Tibial nerve (tissue), 4 donors: ENCODE results near the gene TSPAN16.

Source experiments
- EP300 ChIP-seq, 2 donors: sonication (generic); formaldehyde crosslinking; IDR thresholded peaks; one replicate each; pipeline ENCODE4 v1.6.1; 2017; ENCODE audit warnings: antibody characterized with exemption in 2 of 2, mild to moderate bottlenecking in 1 of 2
- POLR2A ChIP-seq, 2 donors: fragments of 450-650 bp; IDR thresholded peaks; one replicate each; pipeline ENCODE4 v1.6.1; 2017; ENCODE audit warnings: antibody characterized with exemption in 2 of 2, mild to moderate bottlenecking in 2 of 2, moderate library complexity in 2 of 2
- TF ChIP-seq, protein P1 (sequence below), 5 experiments: fragments of 200-600 bp in 3 of 5; fragments of 450-650 bp in 2 of 5; sonication (generic) in 3 of 5; IDR thresholded peaks; one replicate each; pipeline ENCODE4 v1.5.1; 2016 to 2019; ENCODE audit warnings: antibody characterized with exemption in 5 of 5, mild to moderate bottlenecking in 3 of 5, moderate library complexity in 2 of 5

DNA sequence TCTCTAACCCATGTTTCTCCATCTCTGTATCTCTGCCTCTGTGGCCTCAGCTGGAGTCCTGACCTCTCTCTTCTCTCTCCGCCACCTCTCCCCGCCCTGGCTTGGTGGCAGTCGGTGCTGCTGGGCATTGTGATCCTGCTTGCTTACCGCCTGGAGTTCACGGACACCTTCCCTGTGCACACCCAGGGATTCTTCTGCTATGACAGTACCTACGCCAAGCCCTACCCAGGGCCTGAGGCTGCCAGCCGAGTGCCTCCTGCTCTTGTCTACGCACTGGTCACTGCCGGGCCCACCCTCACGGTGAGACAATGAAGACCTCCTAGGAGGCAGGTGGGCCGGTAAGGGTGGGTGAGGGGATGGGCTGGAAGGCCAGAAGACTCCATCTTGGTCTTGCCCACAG is 63.5 kb downstream of the TSPAN16 start:
- TF ChIP-seq POLR2A (IDR thresholded peaks at IDR 0.05), result no peak
- TF ChIP-seq, protein P1, sequence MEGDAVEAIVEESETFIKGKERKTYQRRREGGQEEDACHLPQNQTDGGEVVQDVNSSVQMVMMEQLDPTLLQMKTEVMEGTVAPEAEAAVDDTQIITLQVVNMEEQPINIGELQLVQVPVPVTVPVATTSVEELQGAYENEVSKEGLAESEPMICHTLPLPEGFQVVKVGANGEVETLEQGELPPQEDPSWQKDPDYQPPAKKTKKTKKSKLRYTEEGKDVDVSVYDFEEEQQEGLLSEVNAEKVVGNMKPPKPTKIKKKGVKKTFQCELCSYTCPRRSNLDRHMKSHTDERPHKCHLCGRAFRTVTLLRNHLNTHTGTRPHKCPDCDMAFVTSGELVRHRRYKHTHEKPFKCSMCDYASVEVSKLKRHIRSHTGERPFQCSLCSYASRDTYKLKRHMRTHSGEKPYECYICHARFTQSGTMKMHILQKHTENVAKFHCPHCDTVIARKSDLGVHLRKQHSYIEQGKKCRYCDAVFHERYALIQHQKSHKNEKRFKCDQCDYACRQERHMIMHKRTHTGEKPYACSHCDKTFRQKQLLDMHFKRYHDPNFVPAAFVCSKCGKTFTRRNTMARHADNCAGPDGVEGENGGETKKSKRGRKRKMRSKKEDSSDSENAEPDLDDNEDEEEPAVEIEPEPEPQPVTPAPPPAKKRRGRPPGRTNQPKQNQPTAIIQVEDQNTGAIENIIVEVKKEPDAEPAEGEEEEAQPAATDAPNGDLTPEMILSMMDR (IDR thresholded peaks at IDR 0.05), result no peak
- no peak for TF ChIP-seq EP300 (IDR thresholded peaks at IDR 0.05)
